Kidney epithelial cell (primary cell): ENCODE data around the gene PTPRO. TPM values are rescaled to one million over a fixed set of nuclear protein-coding genes. Genes with fewer than 3 reads are reported as not detected.

Experiments
- DNase-seq: peaks from one replicate; pipeline ENCODE4 v3.0.0-alpha.2; 2010; ENCODE audit warnings: low read depth
- H3K27me3 ChIP-seq: 2 replicates; pipeline ENCODE4 v1.6.0; 2011; ENCODE audit warnings: low read length; ENCODE audit not compliant: control insufficient read depth, insufficient read depth
- H3K36me3 ChIP-seq: 2 replicates; pipeline ENCODE4 v1.5.1; 2011; ENCODE audit warnings: low read length; ENCODE audit not compliant: control insufficient read depth, insufficient read depth
- H3K4me3 ChIP-seq: 2 replicates; pipeline ENCODE4 v1.5.1; 2011; ENCODE audit warnings: low read depth, mild to moderate bottlenecking, control low read depth, low read length
- total RNA-seq: library from RNA; depleted of rRNA; stranded (reverse); fragments of >200 nt; gene quantifications from 2 replicates; pipeline ENCODE4 v1.2.3, GENCODE V29; 2015
- TF ChIP-seq, protein P1 (sequence below): IDR thresholded peaks from 2 replicates; pipeline ENCODE4 v1.5.1; 2011; ENCODE audit warnings: mild to moderate bottlenecking, moderate library complexity, low read length, control low read depth, inconsistent platforms; ENCODE audit not compliant: insufficient read depth, poor library complexity, severe bottlenecking

The PTPRO gene
- total RNA-seq, 1 donor from 2014 or later = 3.7 TPM

- Histone ChIP-seq H3K27me3 (no peaks in the 10 kb centered on the region), H3K4me3 (no peak overlapping the region), H3K36me3 (no peaks in the 10 kb centered on the region)
- DNase-seq = no peak
- TF ChIP-seq, protein P1, sequence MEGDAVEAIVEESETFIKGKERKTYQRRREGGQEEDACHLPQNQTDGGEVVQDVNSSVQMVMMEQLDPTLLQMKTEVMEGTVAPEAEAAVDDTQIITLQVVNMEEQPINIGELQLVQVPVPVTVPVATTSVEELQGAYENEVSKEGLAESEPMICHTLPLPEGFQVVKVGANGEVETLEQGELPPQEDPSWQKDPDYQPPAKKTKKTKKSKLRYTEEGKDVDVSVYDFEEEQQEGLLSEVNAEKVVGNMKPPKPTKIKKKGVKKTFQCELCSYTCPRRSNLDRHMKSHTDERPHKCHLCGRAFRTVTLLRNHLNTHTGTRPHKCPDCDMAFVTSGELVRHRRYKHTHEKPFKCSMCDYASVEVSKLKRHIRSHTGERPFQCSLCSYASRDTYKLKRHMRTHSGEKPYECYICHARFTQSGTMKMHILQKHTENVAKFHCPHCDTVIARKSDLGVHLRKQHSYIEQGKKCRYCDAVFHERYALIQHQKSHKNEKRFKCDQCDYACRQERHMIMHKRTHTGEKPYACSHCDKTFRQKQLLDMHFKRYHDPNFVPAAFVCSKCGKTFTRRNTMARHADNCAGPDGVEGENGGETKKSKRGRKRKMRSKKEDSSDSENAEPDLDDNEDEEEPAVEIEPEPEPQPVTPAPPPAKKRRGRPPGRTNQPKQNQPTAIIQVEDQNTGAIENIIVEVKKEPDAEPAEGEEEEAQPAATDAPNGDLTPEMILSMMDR = no peak
Measured at GRCh38 chr12:15387772-15388171, 65.5 kb downstream of the PTPRO start.

DNA sequence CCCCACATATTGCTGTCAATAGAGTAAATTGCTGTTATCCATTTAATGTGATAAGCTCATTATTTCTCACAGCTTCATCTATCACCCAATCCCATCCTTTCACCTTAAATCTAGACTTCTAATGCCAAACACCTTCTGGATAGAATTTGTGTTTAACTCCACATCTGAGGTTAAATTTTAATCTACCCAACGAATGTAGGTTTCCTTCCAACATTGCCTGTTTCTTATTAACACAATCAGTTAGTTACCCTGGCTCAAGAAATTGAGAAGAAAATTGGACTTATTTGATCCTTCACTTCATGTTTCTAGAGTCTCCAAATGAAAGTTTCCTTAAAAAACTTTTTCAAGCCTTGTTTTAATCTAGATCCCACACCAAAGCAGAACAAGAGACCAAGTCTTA, 67.3 kb downstream of the PTPRO start:
- DNase-seq = no peak
- no peak overlapping the region for H3K4me3 ChIP-seq

GRCh38 chr12:15393037-15393436, 70.7 kb downstream of the PTPRO start:
- TF ChIP-seq, protein P1 = no peak
- peak; percentile 73 for DNase-seq
- no peaks in the 10 kb centered on the region for H3K27me3 ChIP-seq

More for the DNA sequence above, 67.3 kb downstream of the PTPRO start:
- H3K36me3 ChIP-seq = no peaks in the 10 kb centered on the region
- H3K27me3 ChIP-seq = no peaks in the 10 kb centered on the region
- TF ChIP-seq, protein P1 = no peak

DNA sequence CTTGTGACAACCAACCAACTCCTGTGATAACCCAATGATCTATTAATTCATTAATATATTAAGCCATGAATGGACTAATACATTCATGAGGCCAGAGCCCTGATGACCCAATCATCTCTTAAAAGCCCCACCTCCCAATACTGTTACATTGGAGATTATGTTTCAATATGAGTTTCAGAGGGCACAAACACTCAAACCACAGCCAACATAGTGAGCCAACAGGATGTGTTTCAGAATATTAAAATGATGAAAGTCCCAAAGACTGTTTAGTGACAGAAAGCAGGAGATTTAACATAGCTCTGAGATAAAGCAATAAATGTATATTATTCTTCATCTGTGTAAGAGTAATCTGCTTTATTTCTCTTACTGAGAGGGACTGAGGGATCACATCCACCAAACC, 71.7 kb downstream of the PTPRO start:
- no peaks in the 10 kb centered on the region for H3K36me3 ChIP-seq
- DNase-seq = no peak
- no peaks in the 10 kb centered on the region for H3K27me3 ChIP-seq
- TF ChIP-seq, protein P1 = no peak
- no peak overlapping the region for H3K4me3 ChIP-seq

More at GRCh38 chr12:15393037-15393436, 70.7 kb downstream of the PTPRO start:
- H3K4me3 ChIP-seq = no peak overlapping the region
- H3K36me3 ChIP-seq = no peaks in the 10 kb centered on the region

DNA sequence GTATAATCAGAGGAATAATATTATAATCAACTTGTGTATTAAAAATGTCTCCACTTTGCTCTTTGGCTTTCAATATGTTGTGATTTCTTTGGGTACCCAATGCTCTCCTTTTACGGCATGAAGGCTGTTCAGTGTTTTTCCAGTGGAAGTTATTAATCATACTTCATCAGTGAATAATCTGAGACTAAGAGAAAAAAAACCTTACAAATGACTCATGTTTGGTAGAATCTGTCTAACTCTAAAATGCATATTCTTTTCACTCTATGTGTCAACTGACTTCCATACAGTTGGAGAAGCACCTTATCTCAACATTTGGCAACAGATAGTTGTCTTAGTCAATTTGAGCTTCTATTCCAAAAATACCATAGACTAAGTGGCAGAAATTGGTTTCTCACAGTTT, 82.2 kb downstream of the PTPRO start:
- no peak for DNase-seq
- TF ChIP-seq, protein P1 = no peak
- H3K27me3 ChIP-seq = no peaks in the 10 kb centered on the region
- no peaks in the 10 kb centered on the region for H3K36me3 ChIP-seq
- no peak overlapping the region for H3K4me3 ChIP-seq

GRCh38 chr12:15405606-15406005, 83.3 kb downstream of the PTPRO start:
- TF ChIP-seq, protein P1 = no peak
- H3K36me3 ChIP-seq = no peaks in the 10 kb centered on the region
- H3K4me3 ChIP-seq = no peak overlapping the region
- no peak for DNase-seq
- H3K27me3 ChIP-seq = no peaks in the 10 kb centered on the region
